Fibroblast of skin of abdomen (primary cell): ENCODE data around the gene ATP1A2.

ENCODE experiments used
- DNase-seq: peaks from one replicate; pipeline ENCODE4 v3.0.0-alpha.2; 2013

ATP1A2 gene

DNA sequence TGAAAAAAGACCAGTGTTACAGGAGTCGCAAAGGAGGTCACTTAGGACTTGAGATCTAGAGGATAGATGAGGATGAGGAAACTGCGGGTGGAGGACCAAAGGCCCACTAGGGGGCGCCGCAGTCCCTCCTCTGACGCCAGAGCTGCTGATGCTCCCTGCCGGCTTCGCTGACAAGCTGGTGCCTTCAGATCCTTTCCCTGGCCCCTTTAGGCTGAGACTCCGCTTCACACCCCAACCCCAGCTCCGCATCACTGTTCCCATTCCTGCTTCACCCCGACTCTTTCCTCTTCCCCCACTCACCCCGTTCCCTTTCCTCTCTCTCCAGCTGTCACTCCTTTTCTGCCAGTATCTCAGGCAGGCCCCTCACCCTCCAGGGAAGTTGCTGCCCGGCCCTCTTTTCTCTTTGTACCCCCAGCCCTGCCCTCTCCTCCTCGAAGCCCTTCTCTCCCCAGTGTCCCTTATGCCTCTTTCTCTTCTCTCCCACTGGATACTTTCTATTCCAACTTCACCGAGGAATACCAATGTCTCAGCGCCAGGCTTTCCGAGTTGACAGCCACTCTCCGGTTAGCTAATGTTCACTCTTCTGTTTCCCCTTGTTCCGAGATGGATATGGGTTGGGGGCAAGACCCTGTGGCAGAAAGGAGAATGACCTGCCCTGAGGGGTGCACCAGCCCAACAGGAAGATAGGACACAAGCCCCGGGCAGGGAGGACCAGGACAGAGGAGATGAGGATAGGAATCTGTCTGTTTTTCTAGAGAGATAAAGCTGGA, 29.7 kb upstream of the ATP1A2 start:
- DNase-seq = peak; percentile 61

DNA sequence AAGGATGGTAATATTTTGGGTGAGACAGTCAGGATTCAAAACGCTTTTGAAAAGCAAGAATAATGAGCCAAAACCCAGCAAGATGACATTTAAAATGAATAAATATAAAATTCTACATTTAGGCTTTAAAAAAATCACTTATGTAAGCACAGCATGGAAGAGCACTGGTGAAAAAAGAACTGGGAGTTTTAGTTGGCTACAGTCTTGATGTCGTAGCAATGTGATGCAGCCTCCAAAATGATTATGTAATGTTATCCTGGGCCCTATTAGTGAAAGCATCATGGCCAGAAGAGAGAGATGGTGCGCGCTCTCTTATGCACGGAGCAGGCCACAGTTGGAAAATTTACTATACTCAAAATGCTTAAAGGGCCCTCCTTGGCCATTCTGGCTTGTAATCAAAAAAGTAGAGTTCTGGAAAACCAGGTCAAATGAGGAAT, 29.1 kb upstream of the ATP1A2 start:
- no peak for DNase-seq

DNA sequence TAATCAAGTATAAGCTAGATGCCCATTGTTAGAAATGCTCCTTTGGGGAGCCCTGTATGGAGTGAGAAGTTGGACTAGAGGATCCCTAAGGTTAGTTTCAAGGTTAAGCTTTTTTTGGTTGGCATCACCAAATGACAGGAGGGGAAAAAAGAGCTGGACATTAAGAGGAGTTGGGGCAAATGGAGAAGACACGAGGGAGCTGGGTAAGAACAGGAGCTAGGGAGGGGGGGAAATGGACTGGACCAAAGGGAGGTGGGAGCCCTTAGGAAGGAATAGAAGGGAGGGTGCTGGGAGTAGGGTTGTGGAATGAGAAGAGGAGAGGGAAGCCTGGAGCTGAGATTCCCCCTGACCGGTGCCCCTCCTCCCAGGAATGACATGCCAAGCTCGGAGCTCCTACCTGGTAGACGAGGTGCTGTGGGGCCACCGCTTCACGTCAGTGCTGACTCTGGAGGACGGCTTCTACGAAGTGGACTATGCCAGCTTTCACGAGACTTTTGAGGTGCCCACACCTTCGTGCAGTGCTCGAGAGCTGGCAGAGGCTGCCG, 28.4 kb upstream of the ATP1A2 start:
- no peak for DNase-seq

DNA sequence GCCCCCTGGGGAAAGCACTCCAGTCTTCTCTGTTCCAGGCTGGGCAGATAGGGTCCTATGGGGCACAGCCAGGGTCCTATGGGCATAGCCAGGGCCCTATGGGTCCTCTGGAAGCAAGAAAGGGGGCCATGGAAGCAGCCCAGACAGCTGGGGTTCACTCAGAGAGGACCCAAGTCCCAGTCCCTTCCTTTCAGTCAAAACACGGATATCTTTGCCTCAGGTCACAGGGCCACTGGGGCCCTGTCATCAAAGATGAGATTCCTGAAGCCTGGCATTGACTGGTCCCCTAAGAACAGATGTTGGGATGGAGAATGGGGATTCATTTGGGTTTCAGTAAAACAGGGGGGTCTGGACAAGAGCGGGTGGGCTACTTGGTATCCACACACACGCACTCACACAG, 25.7 kb upstream of the ATP1A2 start:
- no peak for DNase-seq

DNA sequence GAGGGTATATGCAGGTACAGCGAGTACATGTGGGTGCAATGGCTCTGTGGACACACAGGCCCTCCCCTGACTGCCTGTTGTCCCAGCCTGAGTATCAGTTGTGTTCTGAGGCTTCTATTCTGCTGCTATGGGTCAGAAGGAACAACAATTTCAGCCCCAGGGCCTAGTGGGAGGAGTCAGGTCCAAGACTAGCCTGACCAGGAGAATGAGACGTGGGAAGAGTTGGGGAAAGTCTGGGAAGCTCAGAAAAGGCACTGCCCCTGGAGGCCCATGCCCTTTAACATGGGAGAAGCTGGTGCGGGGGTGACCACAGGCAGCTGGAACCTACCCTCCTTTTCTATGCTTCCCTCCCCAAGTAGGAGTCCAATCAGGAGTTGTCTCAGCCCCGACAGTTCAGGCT, 24.8 kb upstream of the ATP1A2 start:
- no peak for DNase-seq

DNA sequence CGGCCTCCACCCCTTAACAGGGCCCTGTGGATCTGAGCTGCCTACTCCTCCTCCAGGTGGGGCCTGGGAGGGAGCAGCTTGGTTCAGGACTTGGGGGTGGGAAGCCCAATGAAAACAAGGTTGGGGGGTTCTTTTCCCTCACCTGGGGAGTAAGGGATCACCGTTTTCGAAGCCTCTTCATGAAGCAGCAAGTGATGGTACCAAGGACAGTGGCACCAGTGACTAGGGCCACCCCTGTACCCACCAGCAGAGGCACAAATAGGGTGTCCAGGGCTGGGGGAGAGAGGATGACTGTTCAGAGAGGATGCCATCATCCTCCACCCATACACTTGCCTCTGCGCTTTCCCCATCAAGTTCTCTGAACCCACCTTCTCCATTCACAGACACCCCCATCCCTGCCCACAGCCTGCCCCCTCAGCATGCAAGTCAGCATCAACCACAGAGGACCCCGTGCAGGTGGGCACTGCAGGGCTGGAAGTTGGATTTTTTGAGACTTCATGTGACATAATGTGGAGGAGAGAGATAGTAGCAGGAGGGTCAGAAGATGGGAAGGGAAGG, 23.8 kb upstream of the ATP1A2 start:
- no peak for DNase-seq

DNA sequence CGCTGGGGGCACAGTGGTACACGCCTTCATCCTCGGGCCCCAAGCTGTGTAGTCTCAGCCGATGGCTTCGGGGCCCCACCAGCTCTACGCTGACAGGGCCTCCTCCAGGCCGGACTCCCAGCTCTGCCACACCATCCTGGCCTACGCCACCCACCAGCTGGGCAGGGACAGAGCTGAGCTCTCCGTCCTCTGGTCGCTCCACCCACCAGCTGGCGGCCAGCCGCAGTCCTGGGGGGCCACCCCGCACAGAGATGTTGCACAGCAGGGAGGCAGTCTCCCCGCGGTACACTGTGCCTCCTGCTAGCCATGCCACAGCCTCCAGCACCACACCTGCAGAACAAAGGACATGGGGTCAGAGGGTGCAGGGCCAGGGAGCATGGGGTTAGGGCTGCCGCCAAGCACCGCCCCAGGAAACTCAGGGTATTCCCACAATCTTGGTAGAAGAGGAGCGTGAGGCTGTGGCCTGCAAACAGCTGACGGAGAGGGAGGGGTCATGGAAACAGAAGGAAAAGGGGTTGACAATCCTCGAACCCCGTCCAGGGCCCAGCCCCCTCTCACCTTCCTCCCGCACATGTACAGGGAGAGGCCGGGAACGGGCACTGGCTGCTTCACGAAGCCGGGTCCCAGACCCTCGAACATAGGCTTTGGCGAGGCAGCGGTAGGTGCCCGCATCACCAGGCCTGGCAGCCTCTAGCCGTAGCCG, 23.0 kb upstream of the ATP1A2 start:
- no peak for DNase-seq

DNA sequence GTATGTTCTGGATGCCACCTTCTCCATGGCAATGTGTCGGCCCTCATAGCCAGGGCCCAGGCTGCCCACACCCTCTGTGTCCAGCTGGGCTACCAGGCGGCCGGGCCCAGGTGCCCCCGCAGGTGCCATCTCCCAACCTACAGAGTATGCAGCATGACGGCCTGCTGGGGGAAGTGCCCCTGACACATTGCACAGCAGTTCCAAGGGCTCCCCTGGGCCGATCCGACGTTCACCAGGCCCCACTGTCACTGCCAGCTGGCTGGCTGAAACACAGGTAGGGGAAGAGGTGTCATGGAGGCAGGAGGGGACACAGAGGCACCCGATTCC, 22.5 kb upstream of the ATP1A2 start:
- DNase-seq = no peak

DNA sequence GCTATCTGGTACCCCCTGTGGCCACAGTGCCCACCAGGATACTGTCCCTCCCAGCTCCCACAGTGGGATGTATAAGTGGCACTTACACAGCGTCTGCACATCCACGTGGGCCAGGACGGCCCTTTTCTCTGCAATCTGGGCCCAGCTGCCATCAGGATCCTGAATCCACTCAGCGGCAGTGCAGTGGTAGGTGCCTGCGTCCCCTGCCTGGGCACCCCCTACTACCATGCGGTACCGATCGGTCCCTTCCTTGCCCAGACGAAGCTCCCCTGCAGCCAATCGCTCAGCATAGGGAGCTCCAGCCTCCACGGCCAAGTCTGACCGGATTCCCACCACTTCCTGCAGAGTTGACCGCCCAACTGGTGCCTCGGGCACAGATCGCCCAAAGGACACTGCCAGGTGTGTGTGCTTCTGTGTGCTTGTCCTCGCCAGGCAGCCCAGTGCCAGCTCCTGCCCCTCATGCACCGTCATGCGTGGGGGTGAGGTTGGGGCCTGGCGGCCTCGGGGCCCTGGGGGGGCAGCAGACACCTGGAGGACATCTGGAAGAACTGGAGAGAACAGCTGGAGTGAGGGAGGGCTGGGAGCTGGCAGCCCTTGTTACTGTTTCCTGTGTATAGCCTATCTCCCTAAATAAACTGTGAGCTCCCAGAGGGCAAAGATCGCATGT, 21.8 kb upstream of the ATP1A2 start:
- DNase-seq = no peak

DNA sequence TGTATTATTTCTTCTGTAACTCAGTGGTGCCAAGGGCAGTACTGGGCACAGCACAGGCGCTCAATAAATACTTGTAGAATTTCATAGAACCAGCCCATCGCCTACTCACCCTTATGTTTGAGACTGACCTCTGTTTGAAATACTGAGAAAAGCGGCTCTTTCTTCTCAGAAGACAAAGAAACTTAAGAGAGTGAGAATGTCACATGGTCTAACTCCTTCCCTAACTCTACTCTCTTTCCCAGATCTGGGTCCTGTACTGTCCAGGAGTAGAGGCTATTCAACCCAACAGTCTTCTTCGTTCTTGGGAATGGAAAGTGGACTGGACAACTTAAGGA, 21.3 kb upstream of the ATP1A2 start:
- no peak for DNase-seq

DNA sequence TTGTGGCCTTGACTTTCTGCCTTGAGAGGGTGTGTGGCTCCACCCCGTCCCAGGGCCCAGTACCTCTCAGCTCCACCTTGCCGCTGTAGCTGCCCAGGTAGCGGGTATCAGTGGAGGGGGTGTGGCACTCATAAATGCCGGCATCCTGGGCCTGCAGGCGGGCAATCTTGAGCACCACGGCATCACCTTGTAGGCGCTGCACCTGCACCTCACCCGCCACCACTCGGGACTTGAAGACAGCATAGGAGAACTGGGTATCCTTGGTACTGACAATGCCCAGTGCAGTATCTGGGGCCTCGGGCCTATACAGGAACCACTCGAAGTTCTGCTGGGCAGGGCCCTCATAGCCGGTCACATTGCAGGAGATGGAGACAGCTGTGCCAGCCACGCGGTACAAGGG, 20.8 kb upstream of the ATP1A2 start:
- DNase-seq = no peak

DNA sequence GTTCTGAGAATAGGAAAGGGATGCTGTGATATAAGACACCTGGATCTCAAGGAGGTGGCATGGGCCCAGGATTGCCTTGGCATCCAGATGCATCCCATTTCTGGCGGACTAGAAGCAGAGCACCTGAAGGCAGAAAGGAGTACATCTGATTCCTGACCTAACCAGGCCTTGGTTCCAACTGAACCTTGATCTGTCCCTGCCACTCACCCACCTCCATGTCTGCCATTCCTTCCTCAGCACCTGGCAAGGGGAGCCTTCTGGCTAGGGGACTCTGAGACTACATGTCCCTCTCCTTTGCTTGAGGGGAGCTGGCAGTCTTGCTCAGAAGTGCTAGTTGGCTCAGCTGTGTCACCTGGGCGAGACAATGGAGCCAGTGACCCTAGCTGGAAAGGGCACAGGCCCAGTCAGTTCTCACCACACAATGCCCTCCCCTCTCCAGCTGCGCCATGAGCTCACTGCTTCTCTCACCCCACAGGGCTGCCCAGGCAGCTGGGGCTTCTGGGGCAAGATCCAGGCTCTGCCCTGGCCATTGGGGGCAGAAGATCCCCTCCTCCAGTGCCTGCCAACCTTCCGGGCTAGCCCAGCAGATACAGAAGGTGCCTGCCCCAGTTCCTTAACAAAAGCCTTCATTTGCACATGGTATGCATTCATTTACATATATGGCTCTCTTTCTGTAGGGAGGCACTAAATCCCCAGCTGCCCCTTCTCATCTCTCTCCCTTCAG, 20.0 kb upstream of the ATP1A2 start:
- DNase-seq = no peak

DNA sequence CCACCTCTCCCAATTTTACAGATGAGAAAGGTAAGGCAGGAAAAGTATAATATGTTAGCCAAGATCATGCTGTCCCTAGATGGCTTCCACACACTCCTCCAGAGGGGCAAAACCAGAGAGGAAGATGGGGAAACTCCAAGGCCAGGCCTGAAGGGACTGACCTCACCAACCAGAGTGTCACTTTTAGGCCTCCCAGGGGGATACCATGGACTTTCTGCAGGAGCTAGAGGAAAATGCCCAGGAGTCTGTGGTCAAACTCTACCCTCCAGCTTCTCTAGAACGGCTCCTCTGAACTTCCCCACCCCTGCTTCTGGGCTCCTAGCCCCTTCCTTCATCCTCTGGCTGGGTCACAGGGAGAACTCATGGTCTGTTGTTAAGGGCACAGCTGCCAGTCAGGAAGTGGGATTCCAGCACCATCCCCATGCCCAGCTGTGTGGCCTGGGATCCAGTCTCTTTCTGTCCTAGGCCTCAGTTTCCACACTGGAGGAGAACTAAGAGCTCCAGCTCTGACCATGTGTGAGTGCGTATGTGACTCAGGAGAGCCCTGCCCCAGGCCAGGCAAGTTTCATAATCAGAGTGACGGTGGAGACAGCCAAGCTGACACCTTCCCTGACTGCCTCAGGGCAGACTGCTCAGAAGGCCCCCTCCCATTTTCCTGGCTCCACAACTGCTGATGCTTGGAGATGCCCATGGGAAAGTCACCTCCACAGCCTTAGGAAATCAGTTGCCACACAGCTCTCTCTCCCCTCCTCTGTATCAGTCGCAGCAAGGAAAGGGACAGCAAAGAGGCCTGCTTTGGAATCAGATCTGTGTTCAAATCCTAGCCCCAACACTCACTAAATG, 19.1 kb upstream of the ATP1A2 start:
- DNase-seq = no peak

DNA sequence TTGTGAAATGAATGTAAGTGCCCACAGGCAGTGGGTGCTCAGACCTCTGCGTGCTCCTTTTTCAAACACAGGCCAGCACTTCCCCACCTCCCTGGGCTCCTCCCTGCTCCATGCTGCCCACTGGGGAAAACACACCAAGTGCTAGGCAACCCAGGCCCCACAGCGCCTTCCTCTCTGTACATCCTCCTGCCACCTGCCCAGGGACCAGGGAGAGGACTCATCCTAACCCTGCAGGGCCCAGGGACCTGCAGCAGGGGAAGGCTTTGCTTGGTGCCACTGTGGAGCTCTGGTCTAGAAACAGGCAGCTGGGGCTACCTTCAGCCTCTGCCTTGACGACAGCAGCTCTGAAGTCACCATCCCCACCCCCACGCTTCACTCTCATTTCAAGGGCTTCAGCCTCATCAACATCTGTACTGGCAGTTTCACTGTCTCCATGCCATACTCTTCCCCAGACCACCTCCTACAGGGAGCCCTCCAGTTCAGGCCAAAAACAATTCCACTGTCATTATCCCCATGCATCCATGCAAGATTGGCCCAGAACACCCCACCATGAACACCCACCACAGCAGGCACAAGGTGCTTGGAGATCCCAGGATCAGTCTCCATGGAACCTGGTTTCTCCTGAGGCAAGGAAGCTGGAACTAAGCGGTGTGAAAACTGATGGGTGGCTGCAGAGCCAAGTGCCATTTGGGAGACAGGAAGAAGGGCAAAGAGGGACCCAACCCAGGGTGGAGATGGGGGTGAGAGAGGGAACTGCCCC, 18.2 kb upstream of the ATP1A2 start:
- no peak for DNase-seq

DNA sequence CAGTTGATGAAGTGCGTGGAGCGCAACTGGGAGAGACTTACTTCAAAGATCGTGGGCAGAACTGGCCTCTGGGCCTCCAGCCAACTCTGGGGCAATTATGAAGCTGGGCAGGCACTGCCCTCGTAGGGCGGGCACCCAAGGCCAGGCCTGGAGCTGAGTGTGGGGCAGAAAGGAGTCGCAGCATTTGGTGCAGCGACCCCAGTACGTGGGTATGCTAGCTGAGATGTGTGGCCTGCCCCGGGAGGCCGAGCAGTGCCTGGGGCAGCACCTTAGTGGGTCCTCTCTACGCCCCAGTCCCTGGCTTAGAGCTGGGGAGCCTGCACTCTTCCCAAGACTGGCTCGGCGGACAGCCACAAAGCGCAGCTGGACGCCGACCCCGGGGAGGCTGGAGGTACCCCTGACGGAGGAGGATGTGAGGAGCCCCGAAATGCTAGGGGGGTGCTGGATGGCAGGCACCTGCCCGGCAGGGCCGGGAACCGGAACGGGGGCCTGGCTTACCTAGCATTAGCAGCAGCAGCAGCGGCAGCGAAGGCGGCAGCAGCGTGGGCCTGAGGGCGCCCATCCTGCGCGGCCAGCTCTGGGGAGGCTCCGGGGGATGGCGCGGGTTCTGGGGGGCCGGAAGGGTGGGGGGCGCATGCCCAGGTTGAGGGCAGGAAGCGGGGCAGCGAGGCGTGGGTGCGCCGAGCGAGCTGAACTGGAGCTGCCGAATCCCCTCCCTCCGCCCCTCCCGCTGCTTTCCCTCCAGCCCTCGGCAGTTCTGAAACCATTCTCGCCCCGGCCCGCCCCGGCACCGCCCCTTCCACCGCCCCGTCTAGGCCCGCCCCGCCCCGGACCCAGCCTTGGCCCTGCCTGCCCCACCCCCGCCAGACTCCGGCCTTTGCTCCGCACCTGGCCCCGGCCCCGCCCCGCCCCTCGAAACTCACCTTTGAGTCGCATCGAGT, 17.4 kb upstream of the ATP1A2 start, which contains the start of gene IGSF8:
TSS of gene IGSF8 (minus strand) at position 709 of the 941 bp plus-strand sequence. CDS start at position 562, 147 bp downstream.
- peak; percentile 76 for DNase-seq

DNA sequence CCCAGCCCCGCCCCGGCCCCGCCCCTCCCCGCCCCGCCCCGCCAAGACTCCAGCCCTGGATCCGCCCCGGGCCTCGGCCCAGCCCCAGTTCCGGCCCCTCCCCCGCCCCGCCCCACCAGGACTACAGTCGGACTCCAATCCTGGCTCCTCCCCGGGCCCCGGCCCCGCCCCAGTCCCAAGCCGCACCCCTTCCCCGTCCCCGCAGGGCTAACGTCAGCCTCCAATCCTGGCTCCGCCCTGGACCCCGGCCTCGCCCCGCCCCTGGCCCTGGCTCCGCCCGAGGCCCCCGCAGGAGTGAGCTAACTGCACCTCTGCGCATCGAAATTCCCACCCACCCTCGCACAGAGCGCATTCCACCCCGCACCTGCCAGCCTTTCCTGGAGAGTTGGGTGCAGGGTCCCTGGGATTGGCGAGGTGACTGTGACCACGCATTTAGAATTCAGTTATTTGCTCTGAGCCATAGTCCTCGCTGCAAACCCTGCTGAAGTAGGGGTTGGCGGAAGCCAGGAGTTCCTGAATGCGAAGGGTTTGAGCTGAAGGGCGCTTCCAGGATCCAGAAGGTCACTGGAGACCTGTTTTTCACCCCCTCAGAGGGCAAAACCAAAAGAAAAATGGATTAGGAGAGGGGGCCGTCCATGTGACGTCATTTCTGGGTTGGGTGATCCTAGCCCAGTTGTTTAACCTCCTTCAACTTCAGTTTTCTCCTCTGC, 16.6 kb upstream of the ATP1A2 start:
- DNase-seq = peak; percentile 93

DNA sequence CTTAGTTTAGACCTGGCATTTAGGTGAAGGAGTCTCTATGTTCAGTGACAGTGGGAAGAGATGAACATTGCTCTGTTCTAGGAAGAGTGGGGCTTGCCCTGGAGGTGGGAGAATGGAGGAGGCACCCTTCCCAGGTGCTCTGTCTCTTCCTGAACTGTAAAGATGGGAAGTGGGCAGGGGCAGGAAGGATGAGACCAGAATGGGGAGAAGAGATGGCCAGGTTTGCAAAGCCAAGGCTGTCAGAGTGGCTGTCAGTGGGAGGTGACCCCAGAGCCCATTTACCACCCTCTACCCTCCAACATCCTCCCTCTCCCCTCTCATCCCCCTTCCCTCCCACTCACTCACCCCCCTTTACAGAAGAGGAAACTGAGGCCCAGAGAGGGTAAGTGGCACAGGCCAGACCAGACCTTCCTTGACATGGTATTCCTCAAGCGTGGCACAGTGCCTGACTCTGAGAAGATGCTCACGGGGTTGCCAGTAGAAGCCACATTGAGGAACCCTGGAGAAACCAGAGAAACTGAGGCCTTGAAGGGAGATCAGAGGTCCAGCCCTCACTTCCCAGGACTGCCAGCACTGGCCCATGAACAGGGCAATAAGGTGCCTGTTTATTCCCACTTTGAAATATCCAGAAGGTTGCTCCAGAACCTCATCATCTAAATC, 15.7 kb upstream of the ATP1A2 start:
- no peak for DNase-seq

DNA sequence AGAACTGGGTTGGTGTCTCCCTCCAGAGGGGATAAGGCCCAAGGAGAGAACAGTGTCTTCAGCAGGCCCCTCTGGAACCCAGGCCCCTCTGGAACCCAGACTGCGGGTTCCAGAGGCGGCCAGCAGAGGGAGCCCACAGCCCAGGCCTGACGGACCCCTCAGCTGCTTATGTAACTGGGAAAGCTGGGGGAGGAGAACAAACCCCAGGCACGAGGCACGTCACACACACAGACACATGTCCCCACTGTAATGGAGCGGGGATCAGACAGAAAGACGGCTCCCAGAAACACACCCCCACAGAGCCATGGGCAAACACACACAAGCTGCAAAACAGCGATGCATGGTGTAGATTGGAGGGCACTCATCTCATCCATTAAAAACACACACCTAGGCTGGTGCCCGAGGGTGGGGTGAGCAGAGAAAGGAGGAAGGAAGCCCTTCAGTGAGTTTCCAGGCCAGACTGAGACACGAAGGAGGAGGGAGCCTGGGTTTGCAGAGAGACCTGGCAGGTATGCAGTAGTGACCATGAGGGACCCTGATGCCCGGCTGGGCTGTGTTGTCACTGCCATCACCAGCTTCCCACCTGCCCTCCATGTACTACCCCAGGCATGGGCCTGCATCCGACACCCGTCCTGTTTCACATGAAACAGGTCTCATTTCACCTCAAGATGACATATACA, 14.4 kb upstream of the ATP1A2 start:
- peak; percentile 74 for DNase-seq
